Measurements from ENCODE around the gene PPP3R1. TPM values are rescaled to one million over a fixed set of nuclear protein-coding genes. Genes with fewer than 3 reads are reported as not detected.

Gene PPP3R1
- total and polyA plus RNA-seq, 2 donors (not counting 3 experiments of a cell fraction or from before 2014, with no cell fraction given): 8.4 to 62.2 TPM

GRCh38 chr2:68266655-68267054 is 14.3 kb upstream of the PPP3R1 start:
- H3K9ac ChIP-seq (replicated peaks; ENCODE audit: extremely low read depth, insufficient read depth, low read length): no peak overlapping the region
- intact Hi-C loops (cut with micrococcal nuclease) (no loop called here), dilution Hi-C loops (cut with MboI; ENCODE audit: extremely low pct_ligation_motif_present, low sequenced_read_pairs) (no loop called here)
- no peaks in the 10 kb centered on the region for H3K27me3 ChIP-seq (ENCODE audit: control insufficient read depth in 2 of 2, insufficient read depth in 2 of 2, low read length in 2 of 2)
- no peaks in the 10 kb centered on the region for H3K9me1 ChIP-seq (replicated peaks; ENCODE audit: control insufficient read depth, extremely low read depth, insufficient read depth, low read length)
- H2AFZ ChIP-seq (ENCODE audit: low read depth, low read length): no peak overlapping the region
- H4K20me1 ChIP-seq (replicated peaks; ENCODE audit: control insufficient read depth, extremely low read depth, insufficient read depth, low read length): no peaks in the 10 kb centered on the region
- H3K36me3 ChIP-seq (ENCODE audit: control insufficient read depth in 2 of 2, extremely low read depth in 1 of 2, insufficient read depth in 2 of 2, low read length in 2 of 2): no peaks in the 10 kb centered on the region
- FAIRE-seq: no peak
- H3K27ac ChIP-seq (ENCODE audit: insufficient read depth, low read depth, low read length): no peak overlapping the region
- ChIA-PET POLR2A (no interaction called here), CTCF (interaction anchor here (0.7 to 1.3 kb wide), 2 partner anchors 9 to 14 kb away, joined by 3 read pairs; partner anchors contain the start of gene PPP3R1)
- TF ChIP-seq GATA2 (IDR thresholded peaks at IDR 0.05; ENCODE audit: insufficient read depth, insufficient read length, low read depth, low read length) (no peak), MAX (IDR thresholded peaks at IDR 0.05; ENCODE audit: insufficient read depth, insufficient read length) (no peak), EZH2 (IDR thresholded peaks at IDR 0.05; ENCODE audit: borderline replicate concordance, low read depth, low read length, severe bottlenecking) (no peak), POLR2A (IDR thresholded peaks at IDR 0.05; ENCODE audit: low read depth, low read length) (no peak), JUN (IDR thresholded peaks at IDR 0.05; ENCODE audit: borderline replicate concordance, insufficient read depth, insufficient read length, low read depth) (no peak), POLR2AphosphoS5 (IDR thresholded peaks at IDR 0.05; ENCODE audit: insufficient read depth, low read depth, low read length) (no peak), CTCF (IDR thresholded peaks at IDR 0.05; ENCODE audit: extremely low read depth in 1 of 2, insufficient read depth in 1 of 2, low read depth in 1 of 2, low read length in 2 of 2) (no peak), MYC (IDR thresholded peaks at IDR 0.05; ENCODE audit: low read depth, low read length) (no peak), FOS (IDR thresholded peaks at IDR 0.05; ENCODE audit: borderline replicate concordance, insufficient read depth, low read length) (no peak)
- no peak overlapping the region for H3K4me3 ChIP-seq (replicated peaks in 1 of 3; ENCODE audit: insufficient read depth in 1 of 3, low read depth in 1 of 3, low read length in 3 of 3)
- no peaks in the 10 kb centered on the region for H3K4me1 ChIP-seq (ENCODE audit: control insufficient read depth, extremely low read depth, insufficient read depth, low read length)
- H3K79me2 ChIP-seq (ENCODE audit: control insufficient read depth, insufficient read depth, low read length): no peaks in the 10 kb centered on the region
- no peaks in the 10 kb centered on the region for H3K9me3 ChIP-seq (replicated peaks; ENCODE audit: control insufficient read depth, insufficient read depth, low read length)
- H3K4me2 ChIP-seq (ENCODE audit: insufficient read depth, low read length): no peak overlapping the region
- BruUV-seq (replicated peaks): no TSS peak
- DNase-seq (ENCODE audit: low read depth, low spot score): no peak

All from endothelial cell of umbilical vein (primary cell).